VCaP (cell line): ENCODE data around the gene REXO2.

Source experiments
- H3K27ac ChIP-seq: fragments of 450-650 bp; 2 replicates; pipeline ENCODE4 v1.5.1; 2017
- TF ChIP-seq, protein P1 (sequence below): fragments of 450-650 bp; conservative IDR thresholded peaks from 2 replicates; pipeline ENCODE4 v1.5.1; 2017; ENCODE audit warnings: mild to moderate bottlenecking, moderate library complexity

Gene REXO2

GRCh38 chr11:114463999-114464398 lies 24.7 kb downstream of the REXO2 start:
- TF ChIP-seq, protein P1, sequence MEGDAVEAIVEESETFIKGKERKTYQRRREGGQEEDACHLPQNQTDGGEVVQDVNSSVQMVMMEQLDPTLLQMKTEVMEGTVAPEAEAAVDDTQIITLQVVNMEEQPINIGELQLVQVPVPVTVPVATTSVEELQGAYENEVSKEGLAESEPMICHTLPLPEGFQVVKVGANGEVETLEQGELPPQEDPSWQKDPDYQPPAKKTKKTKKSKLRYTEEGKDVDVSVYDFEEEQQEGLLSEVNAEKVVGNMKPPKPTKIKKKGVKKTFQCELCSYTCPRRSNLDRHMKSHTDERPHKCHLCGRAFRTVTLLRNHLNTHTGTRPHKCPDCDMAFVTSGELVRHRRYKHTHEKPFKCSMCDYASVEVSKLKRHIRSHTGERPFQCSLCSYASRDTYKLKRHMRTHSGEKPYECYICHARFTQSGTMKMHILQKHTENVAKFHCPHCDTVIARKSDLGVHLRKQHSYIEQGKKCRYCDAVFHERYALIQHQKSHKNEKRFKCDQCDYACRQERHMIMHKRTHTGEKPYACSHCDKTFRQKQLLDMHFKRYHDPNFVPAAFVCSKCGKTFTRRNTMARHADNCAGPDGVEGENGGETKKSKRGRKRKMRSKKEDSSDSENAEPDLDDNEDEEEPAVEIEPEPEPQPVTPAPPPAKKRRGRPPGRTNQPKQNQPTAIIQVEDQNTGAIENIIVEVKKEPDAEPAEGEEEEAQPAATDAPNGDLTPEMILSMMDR: no peak
- no peak overlapping the region for H3K27ac ChIP-seq

DNA sequence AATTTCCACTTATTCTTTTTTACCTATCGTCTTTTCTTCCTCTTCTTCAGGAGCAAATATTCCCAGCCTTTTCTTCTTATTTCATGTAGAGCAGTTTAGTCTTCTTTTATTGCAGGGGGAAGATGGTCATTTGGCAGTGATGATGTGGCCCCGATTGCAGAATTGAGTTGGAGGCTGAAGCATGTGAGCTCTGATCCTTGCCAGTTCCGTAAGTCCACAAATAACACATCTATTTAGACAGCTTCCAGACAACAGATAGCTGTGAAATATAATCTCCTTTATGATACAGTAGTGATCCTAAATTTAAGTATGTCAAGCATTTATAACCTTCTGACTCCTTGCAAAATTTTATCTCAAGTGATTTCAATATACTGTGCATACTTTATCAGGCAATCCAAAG lies 27.5 kb downstream of the REXO2 start:
- TF ChIP-seq, protein P1: no peak
- no peak overlapping the region for H3K27ac ChIP-seq

DNA sequence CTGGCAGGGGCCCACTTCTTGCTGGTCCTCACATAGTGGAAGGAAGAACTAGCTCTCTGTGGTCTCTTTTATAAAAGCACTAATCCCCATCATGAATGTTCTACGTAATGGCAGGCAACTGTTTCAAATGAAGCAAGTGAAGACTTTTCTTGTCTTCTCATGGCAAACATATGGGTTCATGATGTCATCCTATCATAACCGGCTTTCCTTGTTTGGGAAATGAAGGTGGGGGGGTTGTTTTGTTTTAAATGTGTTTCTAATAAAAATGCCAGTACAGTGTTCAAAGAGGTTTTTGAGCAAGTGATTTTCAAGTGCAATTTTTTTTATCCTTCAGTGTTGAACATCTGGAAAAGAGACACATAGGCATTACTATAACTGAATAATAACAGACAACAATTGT lies 33.4 kb downstream of the REXO2 start:
- no peak overlapping the region for H3K27ac ChIP-seq
- TF ChIP-seq, protein P1: no peak

- TF ChIP-seq, protein P1: no peak
- H3K27ac ChIP-seq: 0 out of 2 replicates have a peak overlapping the region, but pooled peaks have one; percentile 4
These were observed 38.7 kb downstream of the REXO2 start for GRCh38 chr11:114478001-114478410.

- H3K27ac ChIP-seq: 0 out of 2 replicates have a peak overlapping the region, but pooled peaks have one; percentile 4
- TF ChIP-seq, protein P1: no peak
These were observed 39.5 kb downstream of the REXO2 start for GRCh38 chr11:114478768-114479167.

- TF ChIP-seq, protein P1: no peak
- no peak overlapping the region for H3K27ac ChIP-seq
These were observed 40.1 kb downstream of the REXO2 start for GRCh38 chr11:114479331-114479730.

DNA sequence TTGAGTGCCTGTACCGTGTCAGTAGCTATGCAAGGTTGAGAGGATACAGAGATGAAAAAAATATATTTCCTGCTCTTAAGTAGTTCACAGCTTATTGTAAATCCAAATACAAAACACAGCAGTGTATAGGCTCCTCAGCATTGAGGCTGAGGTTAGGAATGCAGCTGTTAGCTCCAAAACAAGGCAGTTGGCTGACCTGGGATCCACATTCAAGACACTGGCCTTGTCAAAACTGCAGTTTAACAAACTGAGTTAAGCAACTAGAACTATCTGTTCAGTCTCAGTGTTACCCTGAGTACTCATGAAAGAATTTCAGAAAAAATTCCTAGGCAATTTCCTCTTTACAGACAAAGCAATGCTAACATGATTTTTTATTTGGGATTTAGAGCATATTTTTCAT lies 42.8 kb downstream of the REXO2 start:
- TF ChIP-seq, protein P1: no peak
- no peak overlapping the region for H3K27ac ChIP-seq

- TF ChIP-seq, protein P1: no peak
- H3K27ac ChIP-seq: no peak overlapping the region
These were observed 44.7 kb downstream of the REXO2 start for GRCh38 chr11:114483929-114484328.
